Effector memory CD4-positive, alpha-beta T cell (primary cell): ENCODE data around the gene ADGRB3.

ENCODE experiments used
- DNase-seq, 3 donors: peaks; one replicate each; pipeline ENCODE4 v3.0.0-alpha.2; 2020
- H3K27ac ChIP-seq: 2 replicates; pipeline ENCODE4 v1.7.0; 2013; ENCODE audit warnings: mild to moderate bottlenecking, low read length, moderate library complexity; ENCODE audit not compliant: insufficient read depth, poor library complexity, severe bottlenecking
- H3K27me3 ChIP-seq: replicated peaks from 2 replicates; pipeline ENCODE4 v1.7.0; 2013; ENCODE audit warnings: mild to moderate bottlenecking, low read length; ENCODE audit not compliant: insufficient read depth, control insufficient read depth, poor library complexity, severe bottlenecking
- H3K36me3 ChIP-seq: 2 replicates; pipeline ENCODE4 v1.7.0; 2013; ENCODE audit warnings: mild to moderate bottlenecking, low read length, moderate library complexity; ENCODE audit not compliant: control insufficient read depth, insufficient read depth
- H3K4me1 ChIP-seq: 2 replicates; pipeline ENCODE4 v1.7.0; 2013; ENCODE audit warnings: low read length, mild to moderate bottlenecking; ENCODE audit not compliant: control insufficient read depth, insufficient read depth, poor library complexity, severe bottlenecking
- H3K4me3 ChIP-seq: 2 replicates; pipeline ENCODE4 v1.7.0; 2013; ENCODE audit warnings: low read length, low read depth, mild to moderate bottlenecking; ENCODE audit not compliant: insufficient read depth, poor library complexity, severe bottlenecking
- H3K9me3 ChIP-seq: 2 replicates; pipeline ENCODE4 v1.7.0; 2013; ENCODE audit warnings: mild to moderate bottlenecking, low read length, moderate library complexity; ENCODE audit not compliant: control insufficient read depth

Gene ADGRB3

DNA sequence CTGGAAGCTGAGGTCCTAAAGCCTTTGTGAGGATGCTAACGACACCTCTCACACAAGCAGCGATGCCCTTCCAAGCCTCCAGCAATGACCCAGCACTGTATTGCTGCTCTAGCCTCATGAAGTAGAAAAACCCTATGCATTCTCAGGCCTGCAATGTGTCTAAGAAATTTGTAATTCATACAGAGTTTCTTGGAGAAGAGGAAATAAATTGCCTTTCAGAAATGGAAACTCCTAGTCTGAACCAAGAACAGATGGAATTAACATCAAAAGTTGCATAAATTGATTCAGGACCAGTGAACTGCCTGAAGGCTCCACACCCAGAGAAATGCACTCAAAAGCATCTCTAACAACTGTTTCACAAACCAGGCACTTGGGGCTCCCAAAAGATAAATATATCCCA, 353.6 kb downstream of the ADGRB3 start:
- Histone ChIP-seq H3K27me3 (no peaks in the 10 kb centered on the region), H3K9me3 (no peaks in the 10 kb centered on the region), H3K4me3 (no peak overlapping the region), H3K27ac (no peak overlapping the region), H3K36me3 (no peaks in the 10 kb centered on the region), H3K4me1 (no peaks in the 10 kb centered on the region)
- no peak for DNase-seq

DNA sequence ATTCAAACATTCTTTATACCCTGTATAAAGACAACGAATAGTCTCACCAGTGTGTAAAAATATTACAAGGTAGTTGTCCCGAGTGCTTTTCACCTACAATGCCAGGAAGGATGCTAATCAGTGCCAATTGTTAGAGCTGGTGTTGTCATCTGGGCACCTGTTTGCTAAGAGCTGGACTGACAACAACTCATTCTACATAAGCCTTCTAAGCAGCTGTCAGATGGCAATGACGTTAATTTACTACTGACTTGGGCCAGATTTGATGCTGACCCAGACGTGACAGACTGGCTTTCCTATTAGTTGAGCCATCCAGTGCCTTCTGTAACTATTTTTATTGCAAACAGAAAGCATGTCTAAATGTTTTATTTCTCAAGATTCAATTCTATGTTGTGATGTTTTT, 355.2 kb downstream of the ADGRB3 start:
- DNase-seq: no peak
- Histone ChIP-seq H3K27ac (no peak overlapping the region), H3K4me1 (no peaks in the 10 kb centered on the region), H3K36me3 (no peaks in the 10 kb centered on the region), H3K27me3 (no peaks in the 10 kb centered on the region), H3K9me3 (no peaks in the 10 kb centered on the region), H3K4me3 (no peak overlapping the region)

- no peak for DNase-seq
- H3K27ac ChIP-seq: no peak overlapping the region
Observed at GRCh38 chr6:68993911-68994310, 358.8 kb downstream of the ADGRB3 start.

GRCh38 chr6:68994521-68994920, 359.4 kb downstream of the ADGRB3 start:
- Histone ChIP-seq H3K4me3 (no peak overlapping the region), H3K27ac (no peak overlapping the region), H3K36me3 (no peaks in the 10 kb centered on the region), H3K27me3 (no peaks in the 10 kb centered on the region), H3K9me3 (no peaks in the 10 kb centered on the region), H3K4me1 (no peaks in the 10 kb centered on the region)
- no peak for DNase-seq

More at GRCh38 chr6:68993911-68994310, 358.8 kb downstream of the ADGRB3 start:
- no peak overlapping the region for H3K4me3 ChIP-seq
- no peaks in the 10 kb centered on the region for H3K4me1 ChIP-seq
- no peaks in the 10 kb centered on the region for H3K9me3 ChIP-seq
- H3K36me3 ChIP-seq: no peaks in the 10 kb centered on the region
- no peaks in the 10 kb centered on the region for H3K27me3 ChIP-seq

DNA sequence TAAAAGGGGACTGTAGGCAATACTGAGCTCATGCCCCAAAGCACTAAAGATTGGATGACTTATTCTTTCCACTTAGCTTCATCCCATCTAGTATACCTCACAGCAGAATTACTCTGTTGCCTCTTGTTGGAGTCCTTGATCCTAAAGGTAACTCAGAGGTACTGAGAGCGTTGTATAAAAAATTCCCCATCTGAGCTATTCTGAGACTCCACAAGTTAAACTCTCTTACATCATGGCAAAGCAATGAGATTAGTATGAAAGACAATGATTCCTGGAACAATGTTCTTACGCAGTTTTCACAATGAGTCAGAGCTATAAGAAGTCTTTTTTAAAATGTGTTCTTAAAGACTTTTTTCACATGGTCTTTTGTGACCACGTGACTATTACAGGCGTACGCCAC, 370.1 kb downstream of the ADGRB3 start:
- H3K27ac ChIP-seq: no peak overlapping the region
- H3K36me3 ChIP-seq: no peaks in the 10 kb centered on the region
- no peaks in the 10 kb centered on the region for H3K27me3 ChIP-seq
- no peaks in the 10 kb centered on the region for H3K4me1 ChIP-seq
- DNase-seq: no peak
- H3K9me3 ChIP-seq: no peaks in the 10 kb centered on the region
- H3K4me3 ChIP-seq: no peak overlapping the region

- no peaks in the 10 kb centered on the region for H3K36me3 ChIP-seq
- no peaks in the 10 kb centered on the region for H3K4me1 ChIP-seq
- H3K27ac ChIP-seq: no peak overlapping the region
- no peak for DNase-seq
- no peaks in the 10 kb centered on the region for H3K9me3 ChIP-seq
- H3K4me3 ChIP-seq: no peak overlapping the region
- no peaks in the 10 kb centered on the region for H3K27me3 ChIP-seq
Observed at GRCh38 chr6:69007781-69008180, 372.7 kb downstream of the ADGRB3 start.

DNA sequence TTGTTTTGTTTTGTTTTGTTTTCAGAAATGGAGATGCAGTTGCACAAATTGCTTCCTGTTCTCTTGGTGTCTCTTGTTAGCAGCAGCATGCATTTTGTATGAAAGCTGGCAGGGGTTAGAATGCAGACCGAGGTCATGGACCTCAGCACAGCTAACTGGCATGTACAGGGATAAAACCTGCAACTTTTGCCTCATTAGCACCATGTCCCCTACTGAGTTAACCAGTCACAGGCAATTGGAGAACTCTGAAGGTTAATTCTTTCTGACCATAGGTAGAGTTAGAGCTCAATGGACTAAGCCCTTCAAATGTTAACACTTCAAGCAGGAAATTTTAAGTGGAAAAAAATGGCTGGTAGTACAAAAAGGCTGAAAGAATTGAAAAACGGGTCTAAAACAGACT, 377.1 kb downstream of the ADGRB3 start:
- Histone ChIP-seq H3K27me3 (no peaks in the 10 kb centered on the region), H3K4me1 (no peaks in the 10 kb centered on the region), H3K36me3 (no peaks in the 10 kb centered on the region)

DNA sequence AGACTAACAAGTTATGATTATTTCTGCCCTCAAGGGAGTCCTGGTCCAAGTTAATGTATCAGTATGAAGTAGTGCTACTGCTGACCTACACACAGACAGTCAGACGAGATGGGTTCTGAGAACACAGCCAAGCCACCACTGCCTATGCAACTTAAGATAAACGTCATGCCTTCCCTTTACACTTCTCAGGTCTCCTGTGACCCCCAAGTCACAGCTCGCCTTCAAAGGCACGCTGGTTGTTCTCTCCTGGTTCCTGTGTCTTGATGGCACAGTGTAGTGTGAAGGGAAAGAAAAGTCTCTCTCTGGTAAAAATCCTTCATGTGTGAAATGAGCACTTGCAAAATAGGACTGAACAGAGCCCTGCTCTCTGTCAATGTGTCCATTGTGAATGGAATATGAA, 377.8 kb downstream of the ADGRB3 start:
- no peak overlapping the region for H3K27ac ChIP-seq
- no peak overlapping the region for H3K4me3 ChIP-seq
- H3K27me3 ChIP-seq: no peaks in the 10 kb centered on the region
- H3K9me3 ChIP-seq: no peaks in the 10 kb centered on the region
- no peaks in the 10 kb centered on the region for H3K4me1 ChIP-seq
- H3K36me3 ChIP-seq: no peaks in the 10 kb centered on the region
- DNase-seq: no peak

More for the DNA sequence above, 377.1 kb downstream of the ADGRB3 start:
- no peak overlapping the region for H3K27ac ChIP-seq
- no peaks in the 10 kb centered on the region for H3K9me3 ChIP-seq
- no peak overlapping the region for H3K4me3 ChIP-seq
- DNase-seq: no peak

DNA sequence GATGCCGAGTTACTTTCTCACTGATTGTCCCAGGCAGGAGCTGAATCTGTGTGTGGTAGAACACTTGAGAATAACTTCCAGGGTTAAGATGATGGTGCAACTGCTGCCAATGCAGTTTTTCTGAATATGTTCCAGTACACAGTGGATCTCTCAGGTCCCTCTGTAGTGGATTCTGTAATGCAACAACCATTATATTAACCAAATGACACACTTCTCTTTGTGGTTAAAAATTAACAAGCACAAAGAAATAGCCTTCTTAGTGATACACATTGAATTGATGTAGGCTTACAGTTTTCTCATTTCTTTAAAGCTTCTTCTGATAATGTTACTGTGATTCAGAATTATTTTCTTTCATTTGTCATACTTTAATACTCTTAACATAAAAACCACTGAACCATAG, 383.8 kb downstream of the ADGRB3 start:
- DNase-seq: no peak
- H3K9me3 ChIP-seq: no peaks in the 10 kb centered on the region
- no peak overlapping the region for H3K4me3 ChIP-seq
- no peaks in the 10 kb centered on the region for H3K4me1 ChIP-seq
- H3K27me3 ChIP-seq: no peaks in the 10 kb centered on the region
- H3K27ac ChIP-seq: no peak overlapping the region
- no peaks in the 10 kb centered on the region for H3K36me3 ChIP-seq

DNA sequence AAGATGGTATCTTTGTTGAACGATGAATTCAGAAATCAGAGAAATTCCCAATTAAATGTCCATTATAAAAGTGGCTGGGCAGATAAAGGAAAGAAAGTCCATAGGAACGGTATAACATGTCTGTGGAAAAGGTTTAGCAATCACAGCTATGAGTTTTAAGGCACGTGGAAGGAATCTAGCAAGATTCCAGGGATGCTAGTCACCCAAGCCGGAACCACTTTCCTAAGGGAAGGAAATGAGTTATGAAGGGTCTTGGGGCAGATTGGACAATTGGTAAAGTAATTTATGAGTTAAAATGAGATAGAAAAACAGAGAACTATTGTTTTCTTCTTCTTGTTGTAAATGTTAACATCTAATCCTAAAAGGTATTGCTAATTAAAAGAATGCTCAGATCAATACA, 384.8 kb downstream of the ADGRB3 start:
- H3K27me3 ChIP-seq: no peaks in the 10 kb centered on the region
- H3K36me3 ChIP-seq: no peaks in the 10 kb centered on the region
- no peak for DNase-seq
- no peak overlapping the region for H3K27ac ChIP-seq
- no peak overlapping the region for H3K4me3 ChIP-seq
- no peaks in the 10 kb centered on the region for H3K4me1 ChIP-seq
- no peaks in the 10 kb centered on the region for H3K9me3 ChIP-seq

DNA sequence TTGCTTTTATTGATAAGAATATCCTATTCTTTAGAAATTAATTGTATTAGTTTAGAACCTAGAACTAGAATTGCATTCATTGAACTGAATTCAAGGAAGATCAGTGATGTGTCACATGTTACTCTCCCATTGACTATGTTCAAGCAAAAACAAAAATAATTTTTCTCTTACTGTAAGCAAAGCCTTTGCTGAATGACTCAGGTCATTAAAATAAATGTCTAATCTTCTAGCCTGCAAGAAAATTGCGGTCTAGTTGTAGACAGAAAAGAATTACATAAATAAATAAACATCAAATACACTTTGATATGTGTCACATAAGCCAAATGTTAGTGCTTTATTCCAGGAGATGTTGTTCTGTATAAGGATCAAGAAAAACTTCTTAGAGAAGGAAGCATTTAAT, 387.9 kb downstream of the ADGRB3 start:
- no peak for DNase-seq
- H3K9me3 ChIP-seq: no peaks in the 10 kb centered on the region
- no peaks in the 10 kb centered on the region for H3K36me3 ChIP-seq
- no peaks in the 10 kb centered on the region for H3K27me3 ChIP-seq
- H3K4me1 ChIP-seq: no peaks in the 10 kb centered on the region
- H3K4me3 ChIP-seq: no peak overlapping the region
- no peak overlapping the region for H3K27ac ChIP-seq
